Endothelial cell (in vitro differentiated cells): Measurements from ENCODE around the gene MROH7. TPM values are rescaled to one million over a fixed set of nuclear protein-coding genes. Genes with fewer than 3 reads are reported as not detected.

Experiments
- DNase-seq: peaks from one replicate; pipeline ENCODE4 v3.0.0; 2021; ENCODE audit warnings: low spot score
- H3K27ac Mint-ChIP-seq: one replicate; pipeline ENCODE4 v1.8.0; 2021; ENCODE audit warnings: mixed read lengths, inconsistent platforms; ENCODE audit not compliant: unreplicated experiment
- H3K27me3 Mint-ChIP-seq: one replicate; pipeline ENCODE4 v1.8.0; 2021; ENCODE audit warnings: mild to moderate bottlenecking, moderate library complexity, mixed read lengths, inconsistent platforms; ENCODE audit not compliant: unreplicated experiment
- H3K36me3 Mint-ChIP-seq: one replicate; pipeline ENCODE4 v1.8.0; 2021; ENCODE audit warnings: mild to moderate bottlenecking, low read depth, mixed read lengths, inconsistent platforms; ENCODE audit not compliant: unreplicated experiment
- H3K4me1 Mint-ChIP-seq: one replicate; pipeline ENCODE4 v1.8.0; 2021; ENCODE audit warnings: mild to moderate bottlenecking, mixed read lengths, inconsistent platforms; ENCODE audit not compliant: unreplicated experiment
- H3K4me3 Mint-ChIP-seq: one replicate; pipeline ENCODE4 v1.8.0; 2021; ENCODE audit warnings: mild to moderate bottlenecking, mixed read lengths, inconsistent platforms; ENCODE audit not compliant: unreplicated experiment
- H3K9me3 Mint-ChIP-seq: one replicate; pipeline ENCODE4 v1.8.0; 2021; ENCODE audit warnings: mixed read lengths, inconsistent platforms; ENCODE audit not compliant: unreplicated experiment
- CTCF ChIP-seq: fragments of 200-600 bp; sonication (generic); IDR thresholded peaks from one replicate; pipeline ENCODE4 v1.5.0; 2021; ENCODE audit warnings: antibody characterized with exemption; ENCODE audit not compliant: unreplicated experiment
- long read RNA-seq: library from polyadenylated mRNA; unstranded; transcript quantifications from one replicate; pipeline ENCODE4 v2.0.0, GENCODE V29; 2020; ENCODE audit not compliant: unreplicated experiment
- total RNA-seq: library from RNA; stranded (reverse); fragmentation: NEBNext Ultra II Directional; extraction: Animal tissue kit (Norgen Biotek cat#: 25700); gene quantifications from one replicate; pipeline ENCODE4 v1.2.1, GENCODE V29; 2021; ENCODE audit not compliant: unreplicated experiment

MROH7 gene
- total RNA-seq = 3.3 TPM
- long read RNA-seq = 0 reads

DNA sequence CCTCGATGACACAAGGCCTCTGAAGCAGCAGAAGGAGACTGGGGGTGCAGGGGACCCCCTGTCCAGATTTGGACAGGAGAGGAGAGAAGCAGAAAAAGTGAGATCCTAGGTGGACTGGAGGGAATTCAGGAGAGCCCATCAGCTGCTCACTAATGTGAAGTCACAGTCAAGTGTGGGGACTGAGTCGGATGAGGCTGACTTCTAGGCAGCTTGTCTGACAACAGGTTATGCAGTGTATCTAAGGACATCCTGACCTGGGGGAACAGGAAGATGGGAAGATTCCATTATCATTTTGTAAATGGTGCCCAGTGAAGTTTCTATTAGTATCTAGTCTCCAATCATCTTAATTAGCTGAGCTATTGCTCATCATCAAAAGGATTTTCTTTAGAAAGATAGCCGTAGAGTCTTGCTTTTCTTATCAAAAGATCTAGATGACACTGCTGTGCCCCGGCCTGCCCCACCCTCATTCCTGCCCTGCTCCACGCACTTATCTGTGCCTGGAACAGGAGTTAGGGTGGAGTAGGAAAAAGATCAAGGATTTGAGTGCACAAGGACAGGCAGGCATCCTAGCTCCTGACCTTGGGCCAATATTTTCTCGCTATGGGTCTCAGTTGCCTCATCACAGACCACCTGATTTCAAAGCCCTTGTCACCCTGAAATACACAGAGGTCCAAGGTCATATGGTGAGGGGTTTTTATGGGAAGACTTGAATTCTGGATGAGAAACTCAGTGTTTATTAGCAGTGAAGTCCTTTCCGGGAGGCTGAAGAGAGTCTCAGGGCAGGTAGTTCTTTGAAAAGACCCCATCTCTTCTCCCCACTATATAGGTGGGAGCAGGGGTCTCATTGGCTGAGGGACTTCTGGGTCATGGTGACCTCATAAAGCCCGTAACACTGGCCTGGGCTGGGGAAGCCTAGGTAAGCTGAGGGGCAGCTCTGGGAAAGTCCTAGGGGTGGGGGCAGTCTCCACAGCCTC is at the start of gene MROH7:
Gene MROH7 (plus strand): TSS at position 924 of the 974 bp plus-strand sequence. CDS start 11,141 bp downstream, outside the sequence.
- no peak within 1 kb of the TSS for H3K4me3 Mint-ChIP-seq
- H3K4me1 Mint-ChIP-seq = peaks cover 10% of the 10 kb centered on the region
- H3K36me3 Mint-ChIP-seq = peaks cover 10% of the 10 kb centered on the region
- no peak for DNase-seq
- TF ChIP-seq CTCF = no peak
- H3K27ac Mint-ChIP-seq = no peak within 1 kb of the TSS
- no peaks in the 10 kb centered on the region for H3K27me3 Mint-ChIP-seq
- no peaks in the 10 kb centered on the region for H3K9me3 Mint-ChIP-seq

DNA sequence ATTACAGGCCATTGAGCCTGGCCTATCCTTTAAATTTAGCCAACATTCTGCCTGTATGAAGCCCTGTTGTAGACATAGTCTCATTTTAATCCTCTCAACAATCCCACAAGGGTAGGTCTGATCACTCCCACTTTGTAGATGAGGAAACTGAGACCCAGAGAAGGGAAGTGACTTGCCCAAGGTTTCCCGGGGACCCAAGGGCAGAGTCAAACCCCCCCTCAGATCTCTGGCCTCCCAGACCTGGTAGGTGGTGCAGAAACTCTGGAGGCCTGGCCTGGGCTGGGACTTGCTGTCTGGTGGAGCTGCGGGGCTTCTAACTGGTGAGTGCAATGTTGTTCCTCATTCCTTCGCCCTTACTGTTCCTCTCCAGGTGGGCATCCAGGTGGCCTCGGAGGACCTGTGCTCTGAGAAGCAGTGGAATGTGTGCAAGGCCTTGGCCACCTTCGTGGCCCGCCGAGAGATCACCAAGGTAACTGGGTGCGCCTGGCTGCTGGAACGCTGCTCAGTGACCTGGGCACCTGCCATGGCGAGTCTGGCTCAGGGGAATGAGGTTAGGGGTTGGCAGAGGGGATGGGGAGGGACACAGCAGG is 47.9 kb upstream of the MROH7 start:
- Mint-ChIP-seq H3K27ac (no peak overlapping the region), H3K27me3 (peaks cover 2% of the 10 kb centered on the region), H3K4me1 (peaks cover 19% of the 10 kb centered on the region), H3K36me3 (peaks cover 18% of the 10 kb centered on the region), H3K4me3 (no peak overlapping the region), H3K9me3 (no peaks in the 10 kb centered on the region)
- TF ChIP-seq CTCF = no peak
- DNase-seq = no peak

- H3K4me1 Mint-ChIP-seq = peaks cover 18% of the 10 kb centered on the region
- H3K27me3 Mint-ChIP-seq = peaks cover 1% of the 10 kb centered on the region
- H3K27ac Mint-ChIP-seq = no peak overlapping the region
These were observed 47.1 kb upstream of the MROH7 start for GRCh38 chr1:54594463-54594862.

DNA sequence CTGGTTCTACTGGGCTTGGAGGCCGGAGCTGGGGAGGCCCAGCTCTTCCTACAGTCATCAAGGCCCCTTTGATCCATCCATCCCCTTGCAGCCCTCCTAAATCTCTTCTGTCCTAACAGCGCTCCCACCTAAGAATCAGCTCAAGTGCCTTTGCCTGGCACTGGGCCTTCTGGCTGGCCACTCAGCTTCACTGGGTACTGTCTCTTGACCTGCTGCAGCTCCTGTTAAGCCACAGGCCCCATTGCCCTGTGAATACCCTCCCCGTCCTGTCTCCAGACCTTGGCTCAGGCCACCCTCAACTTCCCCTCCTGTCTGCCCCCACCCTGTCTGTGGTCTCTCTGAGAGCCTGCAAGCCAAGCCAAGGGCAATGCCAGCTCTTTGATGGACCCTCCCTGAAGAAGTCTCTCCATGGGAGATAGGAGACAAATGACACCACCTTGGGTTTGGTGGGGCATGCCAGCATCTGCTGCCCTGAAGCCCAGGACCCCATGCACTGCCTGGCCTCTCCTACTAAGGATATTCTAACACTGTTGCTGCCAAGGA is 45.6 kb upstream of the MROH7 start:
- no peak for TF ChIP-seq CTCF
- Mint-ChIP-seq H3K9me3 (no peaks in the 10 kb centered on the region), H3K27ac (no peak overlapping the region), H3K36me3 (peaks cover 29% of the 10 kb centered on the region), H3K4me3 (no peak overlapping the region), H3K4me1 (peaks cover 15% of the 10 kb centered on the region), H3K27me3 (peaks cover 2% of the 10 kb centered on the region)
- DNase-seq = no peak

More at GRCh38 chr1:54594463-54594862, 47.1 kb upstream of the MROH7 start:
- peaks cover 17% of the 10 kb centered on the region for H3K36me3 Mint-ChIP-seq
- no peak overlapping the region for H3K4me3 Mint-ChIP-seq
- H3K9me3 Mint-ChIP-seq = no peaks in the 10 kb centered on the region
- no peak for DNase-seq
- TF ChIP-seq CTCF = no peak
